GM18499 (cell line): ENCODE data around the gene ATAD3A.
"Not testable (repeated sequence)": the region's sequence is repeated elsewhere in the genome, so short reads cannot be mapped to it uniquely, and the experiment has no call there.

Source experiments
- ATAC-seq: cut with Tn5 transposase; IDR thresholded peaks from one replicate; pipeline ENCODE4 v1.9.1; 2021; ENCODE audit warnings: moderate number of reproducible peaks; ENCODE audit not compliant: insufficient read depth, unreplicated experiment

ATAD3A gene

DNA sequence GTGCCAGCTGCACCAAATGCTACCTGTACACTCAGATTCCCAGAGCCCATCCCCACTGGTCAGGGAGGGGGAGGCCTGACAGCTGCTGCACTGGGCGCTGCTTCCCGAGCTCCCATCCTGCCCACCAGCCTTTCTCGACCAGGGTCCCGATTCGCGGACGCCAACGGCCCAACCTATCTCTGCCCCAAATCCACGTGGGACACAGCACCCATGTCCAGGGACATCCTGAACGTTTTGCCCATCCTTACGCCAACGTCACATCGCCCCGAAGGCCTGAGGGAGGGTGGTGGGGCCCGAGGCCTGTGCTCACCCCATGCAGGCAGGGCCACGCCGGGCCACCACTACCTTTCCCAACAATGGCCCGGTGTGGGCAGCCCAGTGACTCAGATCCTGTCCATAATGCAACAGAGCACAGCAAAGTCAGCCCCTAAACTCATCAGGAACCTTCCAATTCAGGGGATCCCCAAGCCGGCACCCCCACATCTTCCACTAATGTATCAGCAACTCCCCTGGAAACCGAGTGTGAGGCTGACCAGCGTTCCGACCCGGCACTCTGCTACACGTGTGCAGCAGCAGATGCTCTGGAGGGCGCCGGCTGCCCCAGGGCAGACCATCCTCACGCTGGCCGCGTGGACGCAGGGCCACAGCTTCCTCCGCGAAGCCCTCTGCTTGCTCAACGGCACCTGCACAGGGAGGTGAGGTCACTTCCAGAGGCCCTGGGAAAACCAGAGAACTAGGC lies 39.7 kb downstream of the ATAD3A start:
- no peak for ATAC-seq

- ATAC-seq: no peak
Measured at GRCh38 chr1:1552263-1552639, 40.3 kb downstream of the ATAD3A start.

- ATAC-seq: no peak
Measured at GRCh38 chr1:1553821-1554494, 42.0 kb downstream of the ATAD3A start.

DNA sequence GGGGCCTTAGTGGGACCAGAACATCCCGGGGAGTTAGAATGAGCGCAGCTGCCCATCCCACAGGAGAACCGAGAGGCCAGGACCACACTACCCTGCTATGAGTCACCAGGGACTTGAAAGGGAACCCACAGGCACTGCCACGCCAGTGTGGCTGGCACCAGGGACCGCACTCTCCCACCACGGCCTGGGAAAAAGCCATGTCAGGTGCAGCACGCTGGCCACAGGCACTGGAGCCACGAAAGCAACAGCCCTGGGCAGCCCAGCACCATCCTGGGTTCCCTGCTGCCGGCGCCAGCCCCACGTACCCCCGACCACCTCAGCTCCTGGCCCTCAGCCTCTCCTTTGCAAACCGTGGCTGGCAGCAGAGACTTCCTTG lies 42.6 kb downstream of the ATAD3A start:
- no peak for ATAC-seq

GRCh38 chr1:1554926-1555915 lies 43.3 kb downstream of the ATAD3A start:
- no peak for ATAC-seq

DNA sequence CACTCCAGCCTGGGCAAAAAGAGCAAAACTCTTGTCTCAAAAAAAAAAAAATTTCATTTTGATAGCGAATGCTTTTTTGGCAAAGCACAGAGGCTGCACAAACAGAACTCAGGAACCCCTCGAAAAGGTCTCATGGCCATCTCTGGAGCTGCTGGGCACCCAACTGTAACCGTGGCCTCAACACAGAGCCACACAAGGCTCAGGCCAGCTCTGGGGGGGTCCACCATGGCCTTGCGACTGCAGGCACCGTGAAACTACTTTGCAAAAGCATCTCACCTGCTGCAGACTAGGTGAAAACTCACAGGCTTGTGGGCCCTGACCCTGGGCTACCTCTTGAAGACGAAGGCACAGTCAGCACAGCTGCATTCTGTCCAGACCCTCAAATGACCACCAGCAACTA lies 44.5 kb downstream of the ATAD3A start:
- ATAC-seq: no peak

DNA sequence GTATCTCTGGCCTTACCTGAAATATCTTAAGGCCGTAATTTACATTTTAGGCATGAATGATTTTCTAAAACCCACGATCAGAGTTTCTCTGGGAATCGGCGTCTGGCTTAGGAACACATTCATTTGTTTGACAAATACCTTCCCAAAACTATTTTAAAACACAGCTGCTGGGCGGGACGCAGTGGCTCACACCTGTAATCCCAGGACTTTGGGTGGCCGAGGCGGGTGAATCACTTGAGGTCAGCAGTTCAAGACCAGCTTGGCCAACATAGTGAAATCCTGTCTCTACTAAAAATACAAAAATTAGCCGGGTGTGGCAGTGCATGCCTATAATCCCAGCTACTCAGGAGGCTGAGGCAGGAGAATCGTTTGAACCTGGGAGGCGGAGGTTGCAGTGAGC lies 45.0 kb downstream of the ATAD3A start:
- ATAC-seq: not testable (repeated sequence)

- not testable (repeated sequence) for ATAC-seq
Measured at GRCh38 chr1:1557688-1558087, 45.7 kb downstream of the ATAD3A start.

DNA sequence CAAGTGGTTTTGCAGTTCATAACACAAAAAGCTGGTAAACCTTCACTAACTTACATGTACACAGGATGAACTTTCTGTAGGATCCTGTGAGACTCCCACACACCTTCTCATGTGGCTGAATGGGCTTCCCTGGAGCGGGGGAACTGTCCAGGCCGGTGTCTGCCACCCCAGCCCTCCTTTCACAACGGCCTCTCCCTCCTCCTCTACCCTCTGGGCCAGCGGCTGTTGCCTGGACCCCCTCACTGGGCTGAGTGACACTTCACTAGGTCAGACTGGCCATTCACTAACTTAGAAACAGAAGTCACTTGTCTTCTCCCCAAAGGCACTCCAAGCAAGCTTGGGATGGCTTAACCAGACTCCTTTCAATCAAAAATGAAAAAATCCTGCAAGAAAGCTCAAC lies 46.6 kb downstream of the ATAD3A start:
- no peak for ATAC-seq

DNA sequence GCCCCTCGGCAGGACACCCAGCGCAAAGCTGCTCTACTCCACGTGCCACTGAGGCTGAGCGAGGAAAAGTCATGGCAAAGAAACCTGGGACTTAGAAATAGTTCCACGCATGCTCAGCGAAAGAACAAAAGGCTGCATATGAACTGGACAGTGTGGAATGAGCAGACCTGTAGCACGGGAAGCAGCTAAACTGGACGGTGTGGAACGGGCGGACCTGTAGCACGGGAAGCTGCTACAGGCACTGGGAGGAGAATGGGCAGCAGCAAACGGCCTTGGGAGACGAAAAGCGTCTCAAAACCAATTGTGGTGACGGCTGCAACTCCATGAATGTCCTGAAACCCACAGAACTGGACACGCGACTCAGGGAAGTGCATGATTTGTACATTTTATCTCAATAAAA lies 47.1 kb downstream of the ATAD3A start:
- no peak for ATAC-seq

DNA sequence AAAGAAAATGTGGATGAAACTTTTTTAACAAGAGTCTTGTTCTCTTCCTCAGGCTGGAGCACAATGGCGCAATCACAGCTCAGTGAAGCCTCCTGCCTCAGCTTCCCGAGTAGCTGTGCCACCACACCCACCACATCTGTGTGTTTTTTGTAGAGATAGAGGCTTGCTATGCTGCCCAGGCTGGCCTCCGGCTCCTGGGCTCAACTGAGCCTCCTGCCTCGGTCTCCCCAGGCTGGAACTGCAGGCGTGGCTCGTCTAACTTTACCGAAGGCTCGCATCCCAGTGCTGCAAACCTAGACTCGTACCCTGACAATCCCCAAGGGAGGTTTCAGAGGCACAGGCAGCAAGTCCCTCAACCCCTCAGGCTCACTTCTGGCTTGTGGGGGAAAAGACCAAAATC lies 48.2 kb downstream of the ATAD3A start:
- ATAC-seq: no peak

- ATAC-seq: no peak
Measured at GRCh38 chr1:1561801-1562470, 50.0 kb downstream of the ATAD3A start.

- ATAC-seq: no peak
Measured at GRCh38 chr1:1562556-1563195, 50.7 kb downstream of the ATAD3A start.

DNA sequence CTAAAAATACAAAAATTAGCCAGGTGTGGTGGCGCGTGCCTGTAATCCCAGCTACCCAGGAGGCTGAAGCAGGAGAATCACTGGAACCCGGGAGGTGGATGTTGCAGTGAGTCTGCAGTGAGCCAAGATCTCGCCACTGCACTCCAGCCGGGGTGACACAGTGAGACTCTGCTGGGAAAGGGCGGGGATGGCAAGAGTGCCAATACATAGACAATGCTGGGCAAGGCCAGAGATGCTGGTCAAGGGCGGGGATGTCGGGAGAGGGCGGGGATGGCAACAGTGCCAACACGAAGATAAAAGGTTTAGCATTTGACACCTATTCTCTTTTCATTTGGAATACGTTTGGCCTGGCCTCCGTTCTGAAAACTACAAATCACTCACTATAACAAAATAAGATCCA lies 51.7 kb downstream of the ATAD3A start:
- no peak for ATAC-seq

GRCh38 chr1:1564268-1564667 lies 52.3 kb downstream of the ATAD3A start:
- ATAC-seq: no peak

DNA sequence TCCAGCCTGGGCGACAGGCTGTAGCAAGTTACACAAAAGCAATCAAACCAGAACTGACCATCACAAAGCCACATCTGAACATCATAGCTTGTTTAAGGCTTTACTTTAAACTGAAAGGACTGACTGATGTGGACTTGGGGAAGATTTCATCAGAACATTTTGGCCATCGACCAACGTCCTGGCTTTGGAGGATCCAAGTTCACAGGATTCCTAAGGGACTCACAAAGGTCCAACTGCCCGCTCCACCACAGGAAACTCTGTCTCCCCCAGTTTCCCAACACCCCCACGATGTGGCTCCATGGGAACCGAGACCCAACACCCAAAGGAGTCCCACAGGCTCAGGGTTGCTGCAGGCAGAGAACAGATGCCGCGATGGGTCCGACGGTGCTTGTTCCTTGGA lies 53.4 kb downstream of the ATAD3A start:
- no peak for ATAC-seq

DNA sequence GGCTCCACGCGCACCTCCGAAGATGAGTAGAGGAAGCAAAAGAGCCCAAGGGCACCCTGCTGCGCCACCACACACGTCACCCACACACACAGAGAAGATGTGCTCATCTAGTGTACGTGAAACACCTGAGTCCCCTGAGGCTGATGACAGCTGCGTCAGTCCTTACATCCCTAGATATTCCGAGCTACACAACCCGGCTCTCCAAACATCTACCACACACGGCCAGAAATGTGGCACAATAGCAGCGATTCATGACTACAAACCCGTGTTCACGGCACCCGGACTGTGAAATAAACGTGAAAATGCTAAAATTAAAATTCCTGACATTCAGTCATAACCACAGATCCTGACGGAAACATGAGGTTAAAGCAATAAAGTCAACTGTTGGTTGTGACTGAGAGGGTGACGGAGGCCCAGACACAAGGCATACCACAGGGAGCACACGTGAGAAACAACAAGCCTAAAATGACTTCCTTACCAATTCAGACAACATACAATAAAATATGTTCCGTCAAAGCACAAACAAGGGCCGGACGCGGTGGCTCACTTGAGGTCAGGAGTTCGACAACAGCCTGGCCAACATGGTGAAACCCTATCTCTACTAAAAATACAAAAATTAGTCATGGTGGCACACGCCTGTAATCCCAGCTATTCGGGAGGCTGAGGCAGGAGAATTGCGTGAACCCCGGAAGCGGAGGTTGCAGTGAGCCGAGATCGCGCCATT lies 55.4 kb downstream of the ATAD3A start:
- no peak for ATAC-seq

GRCh38 chr1:1567891-1568291 lies 55.9 kb downstream of the ATAD3A start:
- no peak for ATAC-seq

DNA sequence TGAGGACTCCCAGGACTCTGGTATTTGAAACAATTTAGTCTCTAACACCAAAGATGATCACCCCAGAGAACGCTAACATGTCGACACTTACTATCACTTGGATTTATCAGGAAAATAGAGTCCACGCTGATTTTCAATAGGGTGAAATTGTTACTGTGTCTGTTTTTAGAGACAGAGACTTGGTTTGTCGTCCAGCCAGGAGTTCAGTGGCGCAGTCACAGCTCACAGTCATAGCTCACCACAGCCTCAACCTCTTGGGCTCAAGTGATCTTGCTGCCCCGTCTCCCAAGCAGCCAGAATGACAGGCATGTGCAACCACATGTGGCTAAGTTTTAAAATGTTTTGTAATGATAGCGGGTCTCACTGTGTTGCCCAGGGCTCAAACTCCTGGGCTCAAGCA lies 57.4 kb downstream of the ATAD3A start:
- no peak for ATAC-seq
